ENCODE results near the gene LRMDA. TPM values are rescaled to one million over a fixed set of nuclear protein-coding genes. Genes with fewer than 3 reads are reported as not detected.
"Not testable (repeated sequence)": the region's sequence is repeated elsewhere in the genome, so short reads cannot be mapped to it uniquely, and the experiment has no call there.

The LRMDA gene
- total and polyA plus RNA-seq, 7 donors: 1.0 to 5.7 (median 2.5) TPM

- WGBS, 3 donors: 71 to 81% (median 75%) methylated on average over 12 of the region's 12 CpGs
- TF ChIP-seq CTCF (IDR thresholded peaks at IDR 0.05): no peak
- H3K36me3 ChIP-seq (ENCODE audit: insufficient read depth in 1 of 2, low read depth in 1 of 2): no peaks in the 10 kb centered on the region
- ATAC-seq (no peak), DNase-seq (no peak)
- no peaks in the 10 kb centered on the region for H3K4me1 ChIP-seq
- no peak overlapping the region for H3K27ac ChIP-seq
- no peaks in the 10 kb centered on the region for H3K9me3 ChIP-seq
- H3K4me3 ChIP-seq: no peak overlapping the region
- intact Hi-C loops (cut with DNase I): no loop called here
- H3K27me3 ChIP-seq (ENCODE audit: insufficient read depth in 3 of 3, low read length in 2 of 3): no peaks in the 10 kb centered on the region
These were observed 619.8 kb downstream of the LRMDA start for GRCh38 chr10:76051007-76051936.

DNA sequence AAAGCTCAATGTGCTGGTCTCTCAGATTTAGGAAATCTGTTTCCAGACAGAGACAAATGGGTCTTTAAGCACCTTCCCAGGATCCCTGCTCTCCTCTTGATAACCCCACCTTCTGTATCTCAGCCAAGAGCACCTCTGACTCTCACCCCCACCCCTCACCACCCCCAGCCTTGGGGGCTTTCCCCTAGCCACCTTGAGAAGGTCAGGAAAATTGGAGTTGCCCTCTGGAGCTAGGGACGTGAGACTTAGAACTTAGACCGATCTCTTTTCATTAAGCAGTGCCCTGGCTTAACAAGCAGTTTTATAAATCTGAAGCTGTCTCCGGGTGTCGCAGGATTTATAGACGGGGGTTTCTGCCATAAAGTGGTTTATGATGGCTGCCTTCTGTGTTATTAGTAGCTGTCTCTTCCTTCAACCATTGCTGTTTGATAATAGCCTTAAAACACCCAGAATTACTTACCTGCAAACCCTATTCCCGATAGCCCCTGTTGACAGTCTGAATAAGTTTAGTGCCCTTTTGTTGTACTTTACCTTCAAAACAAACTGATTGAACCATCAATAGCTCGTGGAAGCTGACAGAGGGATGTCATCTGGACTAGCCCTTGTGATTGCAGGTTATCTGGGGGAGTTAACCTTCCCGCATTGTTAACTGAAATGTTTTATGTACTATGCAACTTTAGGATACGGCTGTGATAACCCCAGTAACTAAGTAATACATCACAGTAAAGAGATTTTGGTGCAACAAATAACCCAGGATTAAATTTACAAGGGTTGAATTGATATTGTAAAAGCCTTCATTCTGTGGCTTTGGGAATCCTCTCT is 621.5 kb downstream of the LRMDA start:
- Histone ChIP-seq H3K36me3 (ENCODE audit: insufficient read depth in 1 of 2, low read depth in 1 of 2) (no peaks in the 10 kb centered on the region), H3K27ac (no peak overlapping the region), H3K27me3 (ENCODE audit: insufficient read depth in 3 of 3, low read length in 2 of 3) (no peaks in the 10 kb centered on the region), H3K9me3 (no peaks in the 10 kb centered on the region), H3K4me3 (no peak overlapping the region), H3K4me1 (no peaks in the 10 kb centered on the region)
- TF ChIP-seq CTCF (IDR thresholded peaks at IDR 0.05): no peak
- intact Hi-C loops (cut with DNase I): no loop called here
- DNase-seq (no peak), ATAC-seq (no peak)
- 59 to 67% (median 63%) methylated on average over 9 of the region's 9 CpGs for WGBS, 3 donors

DNA sequence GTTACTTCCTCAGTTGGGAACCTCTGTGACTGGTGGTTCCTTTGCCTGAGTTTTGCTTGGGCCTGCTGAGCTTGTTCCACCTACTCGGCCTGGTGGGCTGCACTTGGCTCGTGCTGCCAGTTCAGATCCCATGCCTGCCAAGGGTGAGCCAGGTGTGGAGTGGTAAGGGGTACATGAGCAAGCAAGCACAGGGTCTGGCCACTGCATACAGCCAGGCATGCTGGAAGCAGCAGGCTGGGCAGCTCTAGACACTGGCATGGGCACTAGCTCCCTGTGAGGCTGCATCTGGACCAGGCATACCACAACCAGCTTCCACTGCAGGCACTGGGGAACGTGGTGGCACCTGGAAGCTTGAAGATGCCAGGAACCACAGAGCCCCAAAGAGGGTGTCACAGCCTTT is 624.0 kb downstream of the LRMDA start:
- DNase-seq: no peak
- no peak overlapping the region for H3K4me3 ChIP-seq
- no peaks in the 10 kb centered on the region for H3K4me1 ChIP-seq
- no peaks in the 10 kb centered on the region for H3K27me3 ChIP-seq (ENCODE audit: insufficient read depth in 3 of 3, low read length in 2 of 3)
- WGBS, 3 donors: 81 to 91% (median 86%) methylated on average over 3 of the region's 3 CpGs
- no peak overlapping the region for H3K27ac ChIP-seq
- TF ChIP-seq CTCF (IDR thresholded peaks at IDR 0.05): no peak
- ATAC-seq: no peak
- intact Hi-C loops (cut with DNase I): no loop called here
- no peaks in the 10 kb centered on the region for H3K9me3 ChIP-seq
- H3K36me3 ChIP-seq (ENCODE audit: insufficient read depth in 1 of 2, low read depth in 1 of 2): no peaks in the 10 kb centered on the region

GRCh38 chr10:76055963-76056362 is 624.5 kb downstream of the LRMDA start:
- no peaks in the 10 kb centered on the region for H3K27me3 ChIP-seq (ENCODE audit: insufficient read depth in 3 of 3, low read length in 2 of 3)

GRCh38 chr10:76060993-76061392 is 629.6 kb downstream of the LRMDA start:
- DNase-seq; H3K27me3 ChIP-seq (ENCODE audit: insufficient read depth in 3 of 3, low read length in 2 of 3); H3K36me3 ChIP-seq (ENCODE audit: insufficient read depth in 1 of 2, low read depth in 1 of 2); H3K4me3 ChIP-seq; intact Hi-C loops (cut with DNase I); H3K4me1 ChIP-seq; H3K27ac ChIP-seq; H3K9me3 ChIP-seq; ATAC-seq: not testable (repeated sequence)
- WGBS, 3 donors: 96 to 98% (median 96%) methylated on average over 2 of the region's 2 CpGs

More at GRCh38 chr10:76055963-76056362, 624.5 kb downstream of the LRMDA start:
- no peak overlapping the region for H3K4me3 ChIP-seq
- intact Hi-C loops (cut with DNase I): no loop called here
- no peak for DNase-seq
- H3K9me3 ChIP-seq: no peaks in the 10 kb centered on the region
- 92 to 100% (median 93%) methylated on average over 1 of the region's 1 CpG for whole genome bisulfite sequencing, 3 donors
- H3K36me3 ChIP-seq (ENCODE audit: insufficient read depth in 1 of 2, low read depth in 1 of 2): no peaks in the 10 kb centered on the region
- ATAC-seq: no peak
- no peak for TF ChIP-seq CTCF (IDR thresholded peaks at IDR 0.05)
- H3K27ac ChIP-seq: no peak overlapping the region
- H3K4me1 ChIP-seq: no peaks in the 10 kb centered on the region
